Chondrocyte (in vitro differentiated cells): Measurements from ENCODE around the gene MICAL1. TPM values are rescaled to one million over a fixed set of nuclear protein-coding genes. Genes with fewer than 3 reads are reported as not detected.

ENCODE experiments used
- DNase-seq: peaks from one replicate; pipeline ENCODE4 v3.0.0; 2021; ENCODE audit warnings: mixed read lengths, low spot score
- H3K27ac Mint-ChIP-seq: one replicate; pipeline ENCODE4 v1.8.0; 2021; ENCODE audit warnings: mild to moderate bottlenecking, moderate library complexity, mixed read lengths; ENCODE audit not compliant: unreplicated experiment
- H3K27me3 Mint-ChIP-seq: 2 replicates; pipeline ENCODE4 v1.8.0; 2021; ENCODE audit warnings: low read depth, mixed read lengths
- H3K36me3 Mint-ChIP-seq: 2 replicates; pipeline ENCODE4 v1.8.0; 2021; ENCODE audit warnings: low read depth, mixed read lengths
- H3K4me1 Mint-ChIP-seq: 2 replicates; pipeline ENCODE4 v1.8.0; 2021; ENCODE audit warnings: low read depth, mild to moderate bottlenecking, mixed read lengths
- H3K4me3 Mint-ChIP-seq: one replicate; pipeline ENCODE4 v1.8.0; 2021; ENCODE audit warnings: mild to moderate bottlenecking, moderate library complexity, mixed read lengths; ENCODE audit not compliant: unreplicated experiment
- H3K9me3 Mint-ChIP-seq: 2 replicates; pipeline ENCODE4 v1.8.0; 2021; ENCODE audit warnings: low read depth, mixed read lengths
- CTCF ChIP-seq: fragments of 200-600 bp; sonication (generic); IDR thresholded peaks from 2 replicates; pipeline ENCODE4 v1.5.0; 2021; ENCODE audit warnings: antibody characterized with exemption, mild to moderate bottlenecking, moderate library complexity
- total RNA-seq: library from RNA; stranded (reverse); gene quantifications from 3 replicates; pipeline ENCODE4 v1.2.1, GENCODE V29; 2021

The MICAL1 gene
- total RNA-seq, 1 donor from 2014 or later: 102 TPM

GRCh38 chr6:109486068-109486467 lies 30.5 kb upstream of the MICAL1 start:
- Mint-ChIP-seq H3K9me3 (no peaks in the 10 kb centered on the region), H3K27ac (no peak overlapping the region), H3K4me1 (peaks cover 18% of the 10 kb centered on the region), H3K27me3 (peaks cover 6% of the 10 kb centered on the region), H3K4me3 (no peak overlapping the region), H3K36me3 (peaks cover 6% of the 10 kb centered on the region)
- TF ChIP-seq CTCF: no peak
- DNase-seq: no peak

GRCh38 chr6:109485266-109485935 lies 29.8 kb upstream of the MICAL1 start:
- no peak for TF ChIP-seq CTCF
- Mint-ChIP-seq H3K9me3 (no peaks in the 10 kb centered on the region), H3K36me3 (peaks cover 8% of the 10 kb centered on the region), H3K27me3 (peaks cover 6% of the 10 kb centered on the region), H3K4me3 (no peak overlapping the region), H3K4me1 (peaks cover 25% of the 10 kb centered on the region), H3K27ac (no peak overlapping the region)
- no peak for DNase-seq

DNA sequence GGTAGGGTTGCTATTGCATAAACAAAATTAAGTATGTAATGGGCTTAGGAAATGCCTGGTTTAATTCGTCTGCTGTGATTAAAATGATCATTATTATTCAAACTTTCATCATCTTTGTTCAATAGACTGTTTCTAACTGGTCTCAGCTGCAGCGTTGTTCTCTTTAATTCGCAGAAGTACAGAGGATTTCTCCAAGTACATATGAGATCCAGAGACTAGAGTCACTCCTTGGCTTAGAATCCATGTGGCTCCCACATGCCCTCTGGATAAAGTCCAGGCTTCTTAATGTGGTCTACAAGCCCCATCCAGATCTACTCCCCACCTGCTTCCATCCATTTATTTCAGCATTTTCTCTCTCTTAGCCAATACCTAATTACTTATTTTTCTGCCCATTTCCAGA lies 28.6 kb upstream of the MICAL1 start:
- H3K27ac Mint-ChIP-seq: no peak overlapping the region
- H3K9me3 Mint-ChIP-seq: no peaks in the 10 kb centered on the region
- peak overlapping the region; percentile 59 for H3K4me3 Mint-ChIP-seq
- peaks cover 6% of the 10 kb centered on the region for H3K27me3 Mint-ChIP-seq
- TF ChIP-seq CTCF: no peak
- H3K36me3 Mint-ChIP-seq: peaks cover 9% of the 10 kb centered on the region
- H3K4me1 Mint-ChIP-seq: peaks cover 32% of the 10 kb centered on the region
- DNase-seq: no peak

GRCh38 chr6:109483735-109484057 lies 28.1 kb upstream of the MICAL1 start:
- no peak for TF ChIP-seq CTCF

GRCh38 chr6:109482905-109483734 lies 27.5 kb upstream of the MICAL1 start, which contains the start of gene ZBTB24:
ZBTB24 (minus strand) TSS chr6:109483219; CDS start chr6:109482026, 1,193 bp downstream.
- Mint-ChIP-seq H3K4me1 (peaks cover 42% of the 10 kb centered on the region), H3K36me3 (peaks cover 9% of the 10 kb centered on the region), H3K27me3 (peaks cover 6% of the 10 kb centered on the region), H3K27ac (peak within 1 kb of the TSS; percentile 60), H3K4me3 (peak within 1 kb of the TSS; percentile 80), H3K9me3 (no peaks in the 10 kb centered on the region)
- DNase-seq: peak; percentile 95
- no peak for TF ChIP-seq CTCF

More at GRCh38 chr6:109483735-109484057, 28.1 kb upstream of the MICAL1 start:
- Mint-ChIP-seq H3K4me3 (peak overlapping the region; percentile 59), H3K9me3 (no peaks in the 10 kb centered on the region), H3K36me3 (peaks cover 9% of the 10 kb centered on the region), H3K4me1 (peaks cover 36% of the 10 kb centered on the region), H3K27ac (peak overlapping the region; percentile 13), H3K27me3 (peaks cover 6% of the 10 kb centered on the region)
- DNase-seq: no peak
